Activated CD8-positive, alpha-beta memory T cell treated with anti-CD3 and anti-CD28 coated beads, Interleukin-2, amount 50 U/mL, for 24 hours (primary cell): ENCODE measurements around the gene OR8A1.

Source experiments
- DNase-seq: peaks from one replicate; pipeline ENCODE4 v3.0.0-alpha.2; 2020; ENCODE audit errors: extremely low read depth

The OR8A1 gene

GRCh38 chr11:124569697-124570096 lies at the start of gene OR8A1:
OR8A1 (plus strand) TSS chr11:124569997; CDS start chr11:124570120, 123 bp downstream.
- no peak for DNase-seq

GRCh38 chr11:124520550-124520854 lies 49.3 kb upstream of the OR8A1 start:
- no peak for DNase-seq

GRCh38 chr11:124533626-124534025 lies 36.2 kb upstream of the OR8A1 start:
- no peak for DNase-seq

GRCh38 chr11:124534051-124534450 lies 35.7 kb upstream of the OR8A1 start:
- DNase-seq: no peak

GRCh38 chr11:124535552-124536232 lies 34.1 kb upstream of the OR8A1 start:
- DNase-seq: no peak

GRCh38 chr11:124536520-124536919 lies 33.3 kb upstream of the OR8A1 start:
- no peak for DNase-seq

GRCh38 chr11:124538019-124538418 lies 31.8 kb upstream of the OR8A1 start:
- DNase-seq: no peak

- DNase-seq: no peak
Measured at GRCh38 chr11:124541204-124541603, 28.6 kb upstream of the OR8A1 start.

GRCh38 chr11:124543145-124543544 lies 26.7 kb upstream of the OR8A1 start:
- no peak for DNase-seq

- no peak for DNase-seq
Measured at GRCh38 chr11:124543554-124543953, 26.2 kb upstream of the OR8A1 start, which contains the start of gene OR8B12. OR8B12 (minus strand) TSS chr11:124543654; CDS start chr11:124543654, 0 bp downstream.

- no peak for DNase-seq
Measured at GRCh38 chr11:124551189-124551588, 18.6 kb upstream of the OR8A1 start.

- no peak for DNase-seq
Measured at GRCh38 chr11:124551987-124552386, 17.8 kb upstream of the OR8A1 start.

GRCh38 chr11:124556828-124557227 lies 13.0 kb upstream of the OR8A1 start:
- no peak for DNase-seq

- no peak for DNase-seq
Measured at GRCh38 chr11:124570160-124570559, 363 bp downstream of the OR8A1 start.

- no peak for DNase-seq
Measured at GRCh38 chr11:124577716-124578427, 8.1 kb downstream of the OR8A1 start.

- no peak for DNase-seq
Measured at GRCh38 chr11:124578761-124579160, 9.0 kb downstream of the OR8A1 start.

GRCh38 chr11:124581817-124582216 lies 12.0 kb downstream of the OR8A1 start:
- no peak for DNase-seq

- DNase-seq: no peak
Measured at GRCh38 chr11:124582565-124582964, 12.8 kb downstream of the OR8A1 start.

- no peak for DNase-seq
Measured at GRCh38 chr11:124583781-124584180, 14.0 kb downstream of the OR8A1 start.

- DNase-seq: no peak
Measured at GRCh38 chr11:124584681-124585372, 15.0 kb downstream of the OR8A1 start.

GRCh38 chr11:124586238-124586860 lies 16.6 kb downstream of the OR8A1 start:
- peak; percentile 4 for DNase-seq

- DNase-seq: no peak
Measured at GRCh38 chr11:124591430-124591829, 21.6 kb downstream of the OR8A1 start.
